ENCODE data around the gene CHRNA3.

CHRNA3 gene

GRCh38 chr15:78635346-78635745 lies 14.6 kb upstream of the CHRNA3 start:
- no peak for DNase-seq

- no peak for DNase-seq
These were observed 13.7 kb upstream of the CHRNA3 start for GRCh38 chr15:78634210-78635145.

DNA sequence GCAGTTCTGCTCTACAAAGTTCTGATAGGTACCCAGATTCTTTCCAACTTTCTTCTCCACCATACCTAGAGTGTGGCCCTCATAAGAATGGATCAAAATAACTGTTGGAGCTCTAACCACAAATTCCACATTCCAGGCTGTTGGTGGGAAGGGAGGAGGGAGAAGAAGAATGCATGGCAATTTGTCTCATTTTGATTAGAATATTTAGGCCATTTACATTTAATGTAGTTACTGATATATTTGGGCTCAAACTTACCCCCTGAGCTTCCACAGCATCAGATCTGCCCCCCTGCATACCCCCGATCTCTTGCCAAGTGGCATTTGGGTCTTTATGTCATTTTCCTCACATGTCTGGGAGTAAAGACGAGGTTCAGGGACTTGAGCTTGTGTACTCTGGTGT lies 12.6 kb upstream of the CHRNA3 start:
- DNase-seq: no peak

- no peak for DNase-seq
These were observed 10.3 kb upstream of the CHRNA3 start for GRCh38 chr15:78630886-78631633.

DNA sequence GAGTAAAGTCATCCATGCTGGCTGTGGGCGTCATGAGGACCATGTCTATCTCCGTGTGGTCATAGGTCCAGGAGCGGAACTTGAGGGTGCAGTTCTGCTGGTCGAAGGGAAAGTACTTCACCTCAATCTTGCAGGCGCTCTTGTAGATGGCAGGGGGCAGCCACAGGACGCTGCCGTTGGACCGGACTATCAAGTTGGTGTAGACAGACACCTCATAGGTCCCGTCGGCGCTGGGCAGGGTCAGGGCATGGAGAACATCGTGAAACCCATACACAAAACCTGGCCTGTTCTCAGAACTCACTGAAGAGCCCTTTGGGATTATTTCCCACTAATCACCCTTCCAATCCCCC lies 8.9 kb upstream of the CHRNA3 start:
- DNase-seq: no peak

GRCh38 chr15:78629031-78629715 lies 8.4 kb upstream of the CHRNA3 start:
- DNase-seq: peak; percentile 25

GRCh38 chr15:78628227-78628626 lies 7.4 kb upstream of the CHRNA3 start:
- DNase-seq: no peak

DNA sequence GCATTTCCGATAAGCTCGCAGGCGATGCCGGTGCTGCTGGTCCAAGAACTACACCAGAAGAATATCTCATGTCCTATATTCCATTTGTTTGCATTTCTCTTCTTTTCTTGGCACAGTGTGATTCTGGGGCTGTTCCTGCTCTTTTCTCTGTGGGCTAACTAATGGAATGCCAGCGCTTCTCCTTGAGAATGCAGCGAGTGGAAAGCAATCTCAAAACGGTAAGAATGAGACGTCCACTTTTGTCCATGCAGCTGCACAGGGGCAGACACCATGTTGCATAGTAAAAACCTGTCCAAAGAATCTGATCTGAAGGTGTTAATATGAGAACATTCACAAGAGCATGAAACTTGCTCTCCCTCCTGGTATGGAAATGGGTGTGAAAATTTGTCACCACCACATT lies 6.6 kb upstream of the CHRNA3 start:
- no peak for DNase-seq

GRCh38 chr15:78626381-78626995 lies 5.7 kb upstream of the CHRNA3 start:
- DNase-seq: no peak

GRCh38 chr15:78625606-78626280 lies 4.9 kb upstream of the CHRNA3 start:
- no peak for DNase-seq

GRCh38 chr15:78624651-78625590 lies 4.1 kb upstream of the CHRNA3 start:
- no peak for DNase-seq

GRCh38 chr15:78623786-78624497 lies 3.1 kb upstream of the CHRNA3 start:
- DNase-seq: no peak

DNA sequence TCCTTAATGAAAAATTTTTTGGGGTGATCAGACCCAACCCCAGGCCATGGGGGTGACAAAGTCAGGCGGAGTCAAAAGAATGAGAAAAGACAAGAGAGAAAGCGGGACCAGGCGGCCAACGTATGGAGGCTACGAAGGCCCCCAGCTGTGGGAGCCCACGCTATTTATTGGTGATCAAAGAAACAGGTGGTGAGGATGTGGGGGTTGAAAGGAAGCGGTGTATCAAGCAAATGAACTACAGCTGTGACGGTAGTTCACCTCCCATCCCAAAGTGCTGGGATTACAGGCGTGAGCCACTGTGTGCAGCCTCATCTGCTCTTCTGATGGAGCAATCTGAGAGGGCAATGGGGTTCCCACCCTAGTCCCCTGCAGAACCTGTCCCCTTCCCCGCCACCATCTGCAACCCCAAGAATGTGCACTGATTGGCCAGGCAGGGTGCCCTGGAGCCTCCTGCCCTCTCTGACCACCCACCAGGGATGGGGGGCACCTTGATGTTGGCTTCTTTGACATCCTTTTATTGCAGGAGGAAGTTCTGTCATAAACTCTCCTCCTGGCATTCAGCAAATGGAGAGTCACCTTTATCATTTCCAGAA lies 1.1 kb upstream of the CHRNA3 start:
- DNase-seq: no peak

DNA sequence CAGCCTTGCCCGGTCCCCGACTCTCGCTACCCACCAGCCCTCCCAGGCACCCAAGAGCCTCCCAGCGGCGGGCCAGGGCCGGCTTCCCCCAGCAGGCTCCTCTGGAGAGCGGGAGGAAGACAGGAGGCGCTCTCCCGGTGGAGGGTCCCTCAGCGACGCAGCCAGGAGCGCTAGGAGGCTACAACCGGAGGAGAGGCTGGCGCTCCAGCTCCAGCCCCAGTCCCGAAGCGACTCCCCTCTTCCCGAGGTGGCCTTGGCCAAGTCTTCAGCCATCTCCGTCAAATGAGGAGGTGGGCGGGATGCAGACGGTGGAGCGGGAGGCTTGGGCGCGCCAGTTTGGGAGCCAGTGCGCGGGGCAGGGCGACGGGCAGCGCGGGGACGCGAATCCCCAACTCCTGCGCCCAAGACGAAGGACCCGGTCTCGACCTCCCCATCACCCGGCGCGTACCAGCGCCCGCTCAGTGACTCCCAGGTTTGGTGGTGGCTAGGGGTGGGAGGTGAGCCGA lies 722 bp downstream of the CHRNA3 start:
- no peak for DNase-seq

DNA sequence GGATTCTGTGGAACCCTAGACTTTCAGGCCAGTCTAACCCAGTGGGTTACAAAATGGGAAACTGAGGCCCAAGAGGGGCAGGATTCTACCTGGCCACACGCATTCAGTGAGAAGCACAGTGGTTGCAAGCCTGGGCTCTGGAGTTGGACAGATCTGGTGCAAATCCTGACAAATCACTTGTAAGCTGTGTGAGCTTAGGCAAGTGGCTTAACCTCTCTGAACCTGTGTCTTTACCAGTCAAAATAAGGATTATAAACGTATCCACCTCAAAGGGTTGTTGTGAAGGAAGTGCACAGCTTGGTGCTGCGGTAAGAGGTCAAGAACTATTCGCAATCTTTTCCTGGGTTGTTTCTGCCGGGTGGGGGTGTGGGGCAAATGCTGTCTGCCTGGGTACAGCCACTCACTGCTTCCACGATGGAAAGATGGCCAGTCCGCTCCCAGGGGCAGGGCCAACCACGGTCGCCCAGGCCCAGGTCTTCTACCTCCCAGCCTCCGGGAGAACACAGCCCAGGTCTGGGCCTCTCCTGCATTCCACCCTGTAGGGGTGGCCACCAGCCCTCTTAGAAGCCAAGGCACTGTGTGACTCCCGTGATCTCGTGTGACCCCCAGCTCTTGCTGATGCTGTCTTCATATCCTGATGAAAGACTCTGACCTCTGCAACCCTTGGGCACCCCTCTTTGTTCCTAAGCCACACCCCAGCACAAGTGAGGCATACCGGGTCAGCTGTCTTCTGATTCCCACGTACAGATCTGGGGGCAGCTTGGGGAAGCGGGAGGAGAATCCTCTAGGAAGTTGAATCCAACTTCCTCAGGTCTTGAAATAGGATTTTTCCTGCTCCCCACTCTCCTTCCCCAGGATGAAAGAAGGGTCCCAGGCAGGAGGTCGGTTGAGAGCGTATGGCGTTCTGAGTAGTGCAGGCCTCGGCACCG lies 1.5 kb downstream of the CHRNA3 start:
- no peak for DNase-seq

- peak; percentile 92 for DNase-seq
These were observed 2.3 kb downstream of the CHRNA3 start for GRCh38 chr15:78618490-78618934.

- no peak for DNase-seq
These were observed 2.7 kb downstream of the CHRNA3 start for GRCh38 chr15:78618064-78618463.

- no peak for DNase-seq
These were observed 3.3 kb downstream of the CHRNA3 start for GRCh38 chr15:78617516-78617915.

DNA sequence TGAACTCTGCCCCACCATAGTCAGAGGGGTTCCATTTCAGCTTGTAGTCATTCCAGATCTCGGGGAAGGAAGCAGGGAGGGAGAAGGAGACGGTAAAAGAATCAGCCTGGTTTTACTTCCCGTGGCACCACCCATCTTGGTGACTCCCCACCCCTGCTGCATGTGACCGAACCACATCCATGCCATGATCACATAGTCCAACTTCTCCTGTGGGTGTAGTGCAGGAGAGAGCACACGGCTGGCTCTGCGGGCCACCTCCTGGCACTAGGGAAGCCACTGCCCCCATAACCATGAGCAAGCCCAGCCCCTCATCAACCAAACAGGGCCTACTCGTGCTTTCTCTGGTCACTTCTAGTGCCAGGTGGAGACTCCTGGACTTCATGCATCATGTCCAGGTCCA lies 3.7 kb downstream of the CHRNA3 start:
- no peak for DNase-seq

Measured in right forelimb (tissue), 1 donor.